Transverse colon (tissue), 4 donors: ENCODE results near the gene C6orf136. TPM values are rescaled to one million over a fixed set of nuclear protein-coding genes. Genes with fewer than 3 reads are reported as not detected.

Experiments
- DNase-seq: peaks from one replicate; pipeline ENCODE4 v3.0.0-alpha.2; 2019
- H3K27ac ChIP-seq, 4 donors: fragments of 200-600 bp; sonication (generic); 2 replicates each; pipeline ENCODE4 v1.5.1; 2016 to 2018; ENCODE audit warnings: inconsistent platforms in 4 of 4
- H3K27me3 ChIP-seq: fragments of 200-600 bp; sonication (generic); 2 replicates; pipeline ENCODE4 v1.5.1; 2017; ENCODE audit warnings: inconsistent platforms
- H3K36me3 ChIP-seq, 4 donors: fragments of 200-600 bp; sonication (generic); 2 replicates each; pipeline ENCODE4 v1.5.1; 2017 to 2019; ENCODE audit warnings: inconsistent platforms in 4 of 4
- H3K4me1 ChIP-seq, 4 donors: fragments of 200-600 bp; sonication (generic); 2 replicates each; pipeline ENCODE4 v1.5.1; 2017 to 2020; ENCODE audit warnings: inconsistent platforms in 4 of 4
- H3K4me3 ChIP-seq, 4 donors: fragments of 200-600 bp; sonication (generic); 1 replicate in 1 of 4; 2 replicates in 3 of 4; pipeline versions ENCODE4 v1.5.1 to v1.6.1; 2017 to 2019; ENCODE audit warnings: inconsistent platforms in 4 of 4
- H3K9me3 ChIP-seq, 2 donors: fragments of 200-600 bp; sonication (generic); 2 replicates each; pipeline ENCODE4 v1.5.1; 2017 to 2019; ENCODE audit warnings: inconsistent platforms in 2 of 2
- CTCF ChIP-seq, 5 experiments: fragments of 200-600 bp in 3 of 5; fragments of 450-650 bp in 2 of 5; sonication (generic) in 3 of 5; IDR thresholded peaks; 1 replicate in 2 of 5; 2 replicates in 3 of 5; pipeline ENCODE4 v1.5.1; 2016 to 2017; ENCODE audit warnings: antibody characterized with exemption in 5 of 5, inconsistent platforms in 3 of 5, mild to moderate bottlenecking in 2 of 5, moderate library complexity in 1 of 5
- EP300 ChIP-seq: sonication (generic); formaldehyde crosslinking; IDR thresholded peaks from one replicate; pipeline ENCODE4 v1.6.1; 2017; ENCODE audit warnings: antibody characterized with exemption, low read depth
- POLR2A ChIP-seq: fragments of 450-650 bp; IDR thresholded peaks from one replicate; pipeline ENCODE4 v1.6.1; 2016; ENCODE audit warnings: antibody characterized with exemption, mild to moderate bottlenecking, moderate library complexity
- POLR2AphosphoS5 ChIP-seq, 3 donors: sonication (generic); formaldehyde crosslinking; IDR thresholded peaks; one replicate each; pipeline ENCODE4 v1.6.1; 2016; ENCODE audit warnings: antibody characterized with exemption in 3 of 3
- WGBS, 2 donors: methylation state at CpG; one replicate each; pipeline ENCODE4 v1.1.5; 2018; ENCODE audit warnings: low coverage in 1 of 2; 5-methylcytosine and 5-hydroxymethylcytosine counted together
- in situ Hi-C, 4 donors: fragments of 200-750 bp; cut with MboI; loops; one replicate each; pipeline versions ENCODE4 v1.15.0 to v1.15.1; 2017; ENCODE audit warnings: low sequenced_read_pairs in 3 of 4, low pct_ligation_motif_present in 1 of 4, low pct_unique_long_range_greater_than_20kb in 1 of 4
- intact Hi-C: fragments of 100-400 bp; cut with DNase I; formaldehyde crosslinking; loops from one replicate; pipeline ENCODE4 v1.15.1; 2023; ENCODE audit warnings: low total_unique reads
- total RNA-seq, 4 donors: library from RNA; depleted of rRNA; stranded (reverse); fragments of >200 nt; gene quantifications; one replicate each; pipeline ENCODE4 v1.1.0, GENCODE V29; 2016

Gene C6orf136
- total RNA-seq, 4 donors from 2014 or later: 49.1 to 301 (median 63.5) TPM

DNA sequence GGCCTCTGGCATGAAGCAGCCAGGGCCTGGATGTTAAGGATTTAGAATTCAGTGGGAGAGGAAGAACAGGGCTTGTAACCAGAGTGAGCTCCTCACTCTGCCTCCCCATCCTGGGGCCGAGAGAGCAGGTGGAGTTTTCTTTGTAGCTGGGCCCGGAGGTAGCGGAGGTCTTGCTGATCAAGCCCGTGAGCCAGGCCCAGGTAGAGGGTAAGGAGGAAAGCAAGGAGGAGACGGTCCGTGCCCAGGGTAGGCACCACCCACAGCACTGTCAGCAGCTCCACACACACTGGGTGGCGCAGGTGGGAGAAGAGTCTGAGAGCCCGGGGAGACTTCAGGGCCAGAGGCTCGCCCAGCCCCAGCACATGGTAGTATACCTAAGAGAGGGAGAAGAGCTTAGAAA is 41.6 kb downstream of the C6orf136 start:
- peaks cover 6 to 66% (median 30%) of the 10 kb centered on the region in 4 donors for H3K4me1 ChIP-seq
- DNase-seq: peak; percentile 37

DNA sequence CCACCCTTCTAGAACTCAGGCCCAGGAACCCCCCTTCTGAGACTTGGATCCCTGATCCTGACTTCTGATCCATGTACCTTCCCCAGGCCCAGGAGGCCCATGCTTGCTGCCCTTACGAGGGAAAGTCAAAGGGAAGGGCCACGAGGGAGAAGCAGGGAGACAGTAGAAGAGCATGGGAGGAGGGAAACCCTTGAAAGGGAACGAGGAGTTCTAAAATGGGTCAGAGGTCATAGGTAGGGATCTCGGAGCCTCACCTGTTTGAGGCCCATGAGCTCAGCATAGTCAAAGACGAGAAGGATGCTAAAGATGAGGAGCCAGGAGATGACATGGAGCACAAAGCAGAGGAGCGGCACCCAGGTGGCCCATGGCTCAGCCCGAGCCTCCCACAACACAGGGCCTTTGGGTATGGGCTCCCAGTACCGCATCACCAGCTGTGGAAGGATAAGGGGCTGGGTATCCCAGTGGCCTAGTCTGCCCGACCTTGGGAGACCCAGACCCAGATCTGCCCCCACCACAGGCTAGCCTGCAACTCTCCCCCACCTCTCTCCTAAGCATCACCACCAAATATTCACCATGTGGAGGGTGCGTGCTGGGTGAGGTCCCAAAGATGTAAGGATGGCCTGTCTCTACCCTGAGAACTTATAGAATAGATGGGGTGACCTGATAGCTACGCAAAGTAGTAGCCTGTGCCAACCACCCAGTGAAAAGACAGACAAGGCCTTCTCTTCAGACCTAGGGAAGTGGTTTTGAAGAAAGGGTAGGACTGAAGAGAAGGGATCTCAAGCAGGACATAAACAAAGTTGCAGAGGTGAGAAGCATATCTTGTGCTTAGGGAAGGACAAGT is 42.3 kb downstream of the C6orf136 start:
- Histone ChIP-seq H3K9me3 (no peaks in the 10 kb centered on the region), H3K36me3 (no peaks in the 10 kb centered on the region), H3K4me3 (no peak overlapping the region), H3K27ac (peak overlapping the region; percentile 93 to 99 (median 96)), H3K27me3 (no peaks in the 10 kb centered on the region), H3K4me1 (peaks cover 6 to 59% (median 29%) of the 10 kb centered on the region in 4 donors)
- in situ Hi-C loops: no loop called here
- WGBS, 2 donors: 75 to 78% methylated on average over 5 to 10 of the region's 11 CpGs
- no peak for DNase-seq
- intact Hi-C loops: loop anchor here (5.0 kb wide), 1 partner anchor 72 kb away; the partner anchor contains the start of genes MRPS18B and PPP1R10
- TF ChIP-seq POLR2A (no peak), CTCF (IDR thresholded peaks at IDR 0.05) (no peak), EP300 (no peak), POLR2AphosphoS5 (IDR thresholded peaks at IDR 0.05) (no peak)

More for the DNA sequence above, 41.6 kb downstream of the C6orf136 start:
- H3K27ac ChIP-seq: peak overlapping the region; percentile 93 to 99 (median 96)
- no peaks in the 10 kb centered on the region for H3K36me3 ChIP-seq
- no peaks in the 10 kb centered on the region for H3K27me3 ChIP-seq
- TF ChIP-seq CTCF (IDR thresholded peaks at IDR 0.05) (no peak), EP300 (no peak), POLR2AphosphoS5 (IDR thresholded peaks at IDR 0.05) (no peak), POLR2A (no peak)
- no peaks in the 10 kb centered on the region for H3K9me3 ChIP-seq
- H3K4me3 ChIP-seq: peak overlapping the region in 1 of 4 donors; percentile 72
- in situ Hi-C loops: no loop called here
- intact Hi-C loops: loop anchor here (5.0 kb wide), 1 partner anchor 71 kb away; the partner anchor contains the start of genes MRPS18B and PPP1R10
- 80 to 84% methylated on average over 1 to 9 of the region's 9 CpGs for WGBS, 2 donors

GRCh38 chr6:30689985-30690384 is 43.1 kb downstream of the C6orf136 start:
- Histone ChIP-seq H3K9me3 (no peaks in the 10 kb centered on the region), H3K27me3 (no peaks in the 10 kb centered on the region), H3K4me3 (peak overlapping the region in 2 of 4 donors; percentile 61 to 82), H3K4me1 (peaks cover 6 to 53% (median 28%) of the 10 kb centered on the region in 4 donors), H3K27ac (peak overlapping the region; percentile 93 to 99 (median 96)), H3K36me3 (no peaks in the 10 kb centered on the region)
- DNase-seq: no peak
- WGBS, 2 donors: 20 to 32% methylated on average over 1 to 4 of the region's 4 CpGs
- no peak for TF ChIP-seq EP300
- no peak for TF ChIP-seq CTCF (IDR thresholded peaks at IDR 0.05)
- no peak for TF ChIP-seq POLR2AphosphoS5 (IDR thresholded peaks at IDR 0.05)
- TF ChIP-seq POLR2A: no peak
- in situ Hi-C loops (no loop called here), intact Hi-C loops (loop anchor here (5.0 kb wide), 1 partner anchor 73 kb away; the partner anchor contains the start of genes MRPS18B and PPP1R10)

DNA sequence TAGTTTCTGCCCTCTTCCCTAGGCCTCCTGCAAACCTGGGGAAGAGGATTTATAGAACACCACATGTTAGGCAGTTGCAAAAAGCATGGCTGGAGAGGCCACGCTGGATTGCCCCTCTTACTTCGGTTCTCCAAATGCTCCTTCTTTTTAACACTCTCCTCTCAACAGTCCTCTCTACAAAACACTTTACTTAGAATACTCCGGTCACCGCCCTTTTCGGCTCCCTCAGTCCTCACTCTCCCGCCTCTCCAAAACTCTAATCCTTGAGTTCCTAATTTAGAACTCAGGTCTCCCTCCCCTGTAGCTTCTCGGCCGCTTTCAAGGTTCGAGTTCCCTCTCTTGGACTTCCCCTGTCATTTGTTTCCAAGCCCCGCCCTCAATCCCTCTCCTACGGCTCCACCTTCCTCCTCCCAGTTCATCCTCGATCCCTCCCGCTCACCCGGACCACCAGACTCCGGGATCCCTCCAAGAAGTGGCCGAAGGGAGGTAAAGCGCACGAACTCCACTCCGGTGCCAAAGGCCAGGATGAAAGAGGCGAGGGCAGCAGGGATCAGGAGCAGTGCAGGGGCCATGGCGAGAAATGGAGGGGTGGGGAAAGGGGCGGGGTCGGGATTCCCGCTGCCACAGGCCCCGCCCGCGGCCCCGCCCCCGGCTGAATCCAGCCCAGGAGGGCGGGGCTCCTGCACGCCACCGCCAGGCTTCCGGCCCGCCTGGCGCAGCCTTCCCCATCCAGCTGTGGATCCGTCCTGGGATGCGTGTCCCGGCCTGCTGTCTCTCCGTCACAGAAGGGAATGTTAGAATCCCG is 43.7 kb downstream of the C6orf136 start, which contains the start of gene NRM:
Gene NRM (minus strand): TSS at position 582 of the 805 bp plus-strand sequence. CDS start 10 bp downstream, at position 572.
- 0 to 1% methylated on average over 10 to 34 of the region's 40 CpGs for WGBS, 2 donors
- intact Hi-C loops (no loop called here), in situ Hi-C loops (no loop called here)
- peak; percentile 90 for DNase-seq
- Histone ChIP-seq H3K36me3 (no peaks in the 10 kb centered on the region), H3K27me3 (no peaks in the 10 kb centered on the region), H3K9me3 (no peaks in the 10 kb centered on the region), H3K4me1 (peaks cover 6 to 46% (median 28%) of the 10 kb centered on the region in 4 donors), H3K27ac (peak within 1 kb of the TSS; percentile 93 to 99 (median 96)), H3K4me3 (peak within 1 kb of the TSS; percentile 36 to 82 (median 59))
- TF ChIP-seq POLR2A (peak; percentile 27), POLR2AphosphoS5 (IDR thresholded peaks at IDR 0.05) (peak; percentile 65 to 66 (median 65)), CTCF (IDR thresholded peaks at IDR 0.05) (no peak), EP300 (no peak)
